SJSA1 (cell line): ENCODE measurements around the gene CENPT. TPM values are rescaled to one million over a fixed set of nuclear protein-coding genes. Genes with fewer than 3 reads are reported as not detected.
"Not testable (repeated sequence)": the region's sequence is repeated elsewhere in the genome, so short reads cannot be mapped to it uniquely, and the experiment has no call there.

Experiments used
- DNase-seq, 2 experiments: peaks; one replicate each; pipeline ENCODE4 v3.0.0-alpha.2; 2015 to 2020; ENCODE audit warnings: low spot score in 2 of 2, low read depth in 1 of 2
- H3K27ac ChIP-seq: fragments of 250-450 bp; sonication (Bioruptor Pico); 2 replicates; pipeline ENCODE4 v1.5.1; 2020; ENCODE audit warnings: mild to moderate bottlenecking, moderate library complexity
- H3K27me3 ChIP-seq: fragments of 250-450 bp; sonication (Bioruptor Pico); replicated peaks from 2 replicates; pipeline ENCODE4 v1.5.1; 2020; ENCODE audit warnings: mild to moderate bottlenecking, moderate library complexity
- H3K36me3 ChIP-seq: fragments of 250-450 bp; sonication (Bioruptor Pico); 2 replicates; pipeline ENCODE4 v1.5.1; 2020; ENCODE audit warnings: mild to moderate bottlenecking
- H3K4me1 ChIP-seq: fragments of 250-450 bp; sonication (Bioruptor Pico); replicated peaks from 2 replicates; pipeline ENCODE4 v1.6.1; 2021; ENCODE audit warnings: mild to moderate bottlenecking
- H3K4me3 ChIP-seq: fragments of 250-450 bp; sonication (Bioruptor Pico); 2 replicates; pipeline ENCODE4 v1.5.1; 2020; ENCODE audit warnings: mild to moderate bottlenecking
- H3K9me3 ChIP-seq: fragments of 250-450 bp; sonication (Bioruptor Pico); replicated peaks from 2 replicates; pipeline ENCODE4 v1.5.1; 2020; ENCODE audit warnings: mild to moderate bottlenecking
- total RNA-seq: library from RNA; depleted of rRNA; stranded (reverse); fragments of >200 nt; shearing (Covaris generic); gene quantifications from 2 replicates; pipeline ENCODE4 v1.2.3, GENCODE V29; 2014

The CENPT gene
- total RNA-seq, 1 experiment from 2014 or later: 31.9 TPM

DNA sequence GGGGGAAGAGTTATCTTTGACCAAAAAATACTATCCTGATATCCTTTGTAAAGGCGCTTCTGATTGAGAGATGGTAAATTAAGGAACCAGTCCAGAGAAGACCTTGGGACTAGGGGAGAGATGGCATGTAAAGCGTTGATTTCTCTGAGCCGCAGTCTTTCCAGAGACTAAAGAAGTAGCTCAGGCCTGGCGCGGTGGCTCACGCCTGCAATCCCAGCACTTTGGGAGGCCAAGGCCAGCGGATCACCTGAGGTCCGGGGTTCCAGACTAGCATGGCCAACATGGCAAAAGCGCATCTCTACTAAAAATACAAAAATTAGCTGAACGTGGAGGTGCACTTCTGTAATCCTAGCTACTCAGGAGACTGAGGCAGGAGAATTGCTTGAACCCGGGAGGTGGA lies 625 bp upstream of the CENPT start:
- peak overlapping the region; percentile 93 for H3K4me3 ChIP-seq
- 0 out of 2 replicates have a peak, but pooled peaks cover 4% of the 10 kb centered on the region for H3K9me3 ChIP-seq
- DNase-seq: no peak
- H3K4me1 ChIP-seq: peaks cover 30% of the 10 kb centered on the region
- peaks cover 44% of the 10 kb centered on the region for H3K36me3 ChIP-seq
- H3K27me3 ChIP-seq: no peaks in the 10 kb centered on the region
- H3K27ac ChIP-seq: peak overlapping the region; percentile 76

DNA sequence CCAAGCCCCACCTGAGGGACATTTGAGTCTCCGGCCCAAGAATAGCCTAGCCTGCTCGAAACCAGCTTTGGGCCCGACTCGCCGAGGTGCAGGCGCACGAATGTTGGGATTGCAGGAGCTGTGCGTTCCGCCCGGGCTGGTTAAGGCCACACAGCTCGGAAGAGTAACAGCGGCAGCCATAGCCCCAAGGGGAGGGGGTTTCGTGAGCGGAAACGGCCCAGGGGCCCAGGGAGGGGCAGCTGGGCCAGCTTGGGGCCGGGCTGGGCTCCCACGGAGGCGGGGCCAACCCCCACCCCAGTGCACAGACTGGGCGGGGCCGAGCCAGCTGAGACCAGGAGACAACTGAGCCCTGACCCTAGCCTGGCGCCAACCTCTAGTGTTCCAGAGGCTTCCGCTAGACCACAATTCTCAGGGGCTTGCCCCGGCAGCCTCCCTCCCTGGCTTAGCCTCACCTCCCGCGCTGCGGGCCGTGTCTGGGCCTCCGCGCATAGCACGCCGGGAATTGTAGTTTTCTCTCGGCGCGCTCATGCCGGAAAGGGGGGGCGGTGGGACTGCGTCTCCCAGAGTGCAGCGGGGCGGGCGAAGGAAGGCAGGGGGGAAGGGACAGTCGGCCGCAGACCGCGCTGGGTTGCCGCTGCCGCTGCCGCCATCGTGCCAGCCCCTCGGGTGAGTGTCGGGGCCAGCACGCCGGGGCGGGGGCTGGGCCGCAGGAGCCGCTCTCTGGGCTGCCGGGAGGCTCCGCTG lies 1.0 kb downstream of the CENPT start, which contains the start of gene NUTF2:
NUTF2 (plus strand) TSS at position 614 of the 744 bp plus-strand sequence. CDS start 18,198 bp downstream, outside the sequence.
- DNase-seq: peak; percentile 97 to 99
- Histone ChIP-seq H3K9me3 (0 out of 2 replicates have a peak, but pooled peaks cover 4% of the 10 kb centered on the region), H3K4me3 (peak within 1 kb of the TSS; percentile 93), H3K36me3 (peaks cover 45% of the 10 kb centered on the region), H3K4me1 (peaks cover 42% of the 10 kb centered on the region), H3K27ac (peak within 1 kb of the TSS; percentile 76), H3K27me3 (no peaks in the 10 kb centered on the region)

DNA sequence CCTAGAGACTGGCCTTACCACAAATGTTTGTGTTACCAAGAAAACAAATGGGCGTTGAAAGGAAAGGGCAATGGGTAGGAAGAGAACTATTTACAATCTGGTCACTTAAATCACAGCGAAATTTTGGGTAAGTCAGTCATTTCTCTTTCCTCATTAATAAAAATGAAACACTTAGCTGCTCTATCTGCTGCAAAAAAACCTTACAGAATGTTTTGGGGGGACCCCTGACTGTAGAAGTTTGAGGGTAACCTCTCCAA lies 1.5 kb downstream of the CENPT start:
- Histone ChIP-seq H3K9me3 (0 out of 2 replicates have a peak, but pooled peaks cover 4% of the 10 kb centered on the region), H3K36me3 (peaks cover 42% of the 10 kb centered on the region), H3K4me1 (peaks cover 43% of the 10 kb centered on the region), H3K27ac (peak overlapping the region; percentile 76), H3K27me3 (no peaks in the 10 kb centered on the region), H3K4me3 (peak overlapping the region; percentile 93)
- no peak for DNase-seq

DNA sequence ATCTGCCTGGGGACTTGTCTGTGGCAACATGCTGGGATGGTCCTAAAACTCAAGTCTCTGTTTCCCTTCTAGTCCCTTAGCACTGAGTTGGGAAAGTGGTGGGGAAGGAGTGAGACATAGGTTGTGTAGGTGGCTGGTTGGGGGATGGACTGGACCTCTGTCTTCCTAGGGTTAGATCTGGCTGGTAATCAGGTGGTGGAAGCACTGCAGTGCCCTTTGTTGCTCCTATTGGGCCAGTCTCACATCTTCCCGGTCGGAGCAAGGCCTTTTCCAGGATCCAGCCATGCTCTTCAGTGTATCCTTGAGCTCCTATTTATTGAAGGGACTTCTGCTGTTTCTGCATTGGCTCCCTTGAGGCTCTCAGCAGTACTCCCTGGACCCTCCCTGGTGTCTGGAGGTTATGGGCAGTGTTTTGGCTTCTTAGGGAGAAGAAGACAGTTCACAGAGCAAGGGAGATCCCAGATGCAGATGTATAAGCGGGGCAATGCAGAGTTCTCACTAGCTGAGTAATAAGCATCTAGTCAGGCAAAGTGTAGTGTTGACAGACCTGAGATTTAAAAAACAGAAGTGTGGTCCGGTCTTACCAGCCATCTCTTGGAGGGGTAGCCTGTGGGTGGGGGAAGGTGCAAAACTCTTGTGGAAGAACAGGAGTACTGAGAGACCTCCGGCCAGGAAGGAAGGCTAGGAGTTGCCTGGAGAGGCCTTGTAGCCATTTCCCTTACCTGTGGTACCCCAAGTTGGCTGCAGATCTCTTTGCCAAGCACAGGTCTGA lies 2.0 kb downstream of the CENPT start:
- H3K36me3 ChIP-seq: peaks cover 40% of the 10 kb centered on the region
- H3K27ac ChIP-seq: peak overlapping the region; percentile 76
- peak overlapping the region; percentile 93; the same call in 1 of the 2 replicates for H3K4me3 ChIP-seq
- 0 out of 2 replicates have a peak, but pooled peaks cover 4% of the 10 kb centered on the region for H3K9me3 ChIP-seq
- no peaks in the 10 kb centered on the region for H3K27me3 ChIP-seq
- no peak for DNase-seq
- H3K4me1 ChIP-seq: peaks cover 43% of the 10 kb centered on the region

DNA sequence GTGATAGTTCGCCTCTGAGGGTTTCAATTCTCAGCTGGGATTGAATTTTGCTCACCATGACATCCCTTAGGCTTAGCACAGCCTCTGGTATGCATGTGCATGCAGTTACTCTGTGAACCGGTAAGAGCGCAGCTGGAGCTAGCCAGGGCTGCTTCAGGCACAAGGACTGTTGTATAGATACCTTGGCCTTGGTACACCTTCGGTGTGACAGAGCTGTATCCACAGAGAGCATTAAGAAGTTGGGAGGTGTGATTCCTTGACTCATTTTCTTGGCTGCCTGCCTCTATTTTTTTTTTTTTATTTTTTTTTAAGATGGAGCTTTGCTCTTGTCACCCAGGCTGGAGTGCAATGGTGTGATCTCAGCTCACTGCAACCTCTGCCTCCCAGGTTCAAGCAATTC lies 3.0 kb downstream of the CENPT start:
- DNase-seq: no peak
- Histone ChIP-seq H3K36me3 (peaks cover 40% of the 10 kb centered on the region), H3K27ac (no peak overlapping the region), H3K9me3 (0 out of 2 replicates have a peak, but pooled peaks cover 4% of the 10 kb centered on the region), H3K4me1 (peaks cover 43% of the 10 kb centered on the region), H3K4me3 (no peak overlapping the region), H3K27me3 (no peaks in the 10 kb centered on the region)

DNA sequence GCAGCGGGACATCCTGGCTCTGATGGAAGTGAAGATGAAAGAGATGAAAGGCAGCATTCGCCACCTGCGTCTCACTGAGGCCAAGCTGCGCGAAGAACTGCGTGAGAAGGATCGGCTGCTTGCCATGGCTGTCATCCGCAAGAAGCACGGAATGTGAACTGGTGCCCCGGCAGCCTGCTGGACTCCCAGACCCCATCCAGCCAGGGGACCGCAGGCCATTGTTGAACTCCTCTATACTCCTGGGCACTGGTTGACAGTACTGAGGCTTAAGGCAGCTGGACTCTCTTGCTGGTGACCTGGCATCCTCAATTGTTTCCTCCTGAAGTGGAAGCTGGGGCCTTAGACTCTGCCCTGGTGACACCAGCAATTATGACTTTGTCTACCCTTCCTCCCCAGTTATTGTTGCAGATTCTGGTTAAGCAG lies 4.1 kb downstream of the CENPT start:
- DNase-seq: no peak
- peaks cover 32% of the 10 kb centered on the region for H3K36me3 ChIP-seq
- no peaks in the 10 kb centered on the region for H3K27me3 ChIP-seq
- H3K27ac ChIP-seq: no peak overlapping the region
- peak overlapping the region; percentile 70 for H3K4me3 ChIP-seq
- H3K4me1 ChIP-seq: peaks cover 43% of the 10 kb centered on the region
- 0 out of 2 replicates have a peak, but pooled peaks cover 4% of the 10 kb centered on the region for H3K9me3 ChIP-seq

DNA sequence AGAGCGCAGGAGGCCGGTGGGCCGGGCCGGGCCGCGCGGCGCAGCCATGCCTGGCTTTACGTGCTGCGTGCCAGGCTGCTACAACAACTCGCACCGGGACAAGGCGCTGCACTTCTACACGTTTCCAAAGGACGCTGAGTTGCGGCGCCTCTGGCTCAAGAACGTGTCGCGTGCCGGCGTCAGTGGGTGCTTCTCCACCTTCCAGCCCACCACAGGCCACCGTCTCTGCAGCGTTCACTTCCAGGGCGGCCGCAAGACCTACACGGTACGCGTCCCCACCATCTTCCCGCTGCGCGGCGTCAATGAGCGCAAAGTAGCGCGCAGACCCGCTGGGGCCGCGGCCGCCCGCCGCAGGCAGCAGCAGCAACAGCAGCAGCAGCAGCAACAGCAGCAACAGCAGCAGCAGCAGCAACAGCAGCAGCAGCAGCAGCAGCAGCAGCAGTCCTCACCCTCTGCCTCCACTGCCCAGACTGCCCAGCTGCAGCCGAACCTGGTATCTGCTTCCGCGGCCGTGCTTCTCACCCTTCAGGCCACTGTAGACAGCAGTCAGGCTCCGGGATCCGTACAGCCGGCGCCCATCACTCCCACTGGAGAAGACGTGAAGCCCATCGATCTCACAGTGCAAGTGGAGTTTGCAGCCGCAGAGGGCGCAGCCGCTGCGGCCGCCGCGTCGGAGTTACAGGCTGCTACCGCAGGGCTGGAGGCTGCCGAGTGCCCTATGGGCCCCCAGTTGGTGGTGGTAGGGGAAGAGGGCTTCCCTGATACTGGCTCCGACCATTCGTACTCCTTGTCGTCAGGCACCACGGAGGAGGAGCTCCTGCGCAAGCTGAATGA lies 4.8 kb downstream of the CENPT start:
- Histone ChIP-seq H3K9me3 (0 out of 2 replicates have a peak, but pooled peaks cover 4% of the 10 kb centered on the region), H3K27me3 (no peaks in the 10 kb centered on the region), H3K36me3 (peaks cover 27% of the 10 kb centered on the region), H3K4me1 (peaks cover 36% of the 10 kb centered on the region), H3K4me3 (peak overlapping the region; percentile 70), H3K27ac (peak overlapping the region; percentile 87)
- DNase-seq: peak; percentile 53 to 55

DNA sequence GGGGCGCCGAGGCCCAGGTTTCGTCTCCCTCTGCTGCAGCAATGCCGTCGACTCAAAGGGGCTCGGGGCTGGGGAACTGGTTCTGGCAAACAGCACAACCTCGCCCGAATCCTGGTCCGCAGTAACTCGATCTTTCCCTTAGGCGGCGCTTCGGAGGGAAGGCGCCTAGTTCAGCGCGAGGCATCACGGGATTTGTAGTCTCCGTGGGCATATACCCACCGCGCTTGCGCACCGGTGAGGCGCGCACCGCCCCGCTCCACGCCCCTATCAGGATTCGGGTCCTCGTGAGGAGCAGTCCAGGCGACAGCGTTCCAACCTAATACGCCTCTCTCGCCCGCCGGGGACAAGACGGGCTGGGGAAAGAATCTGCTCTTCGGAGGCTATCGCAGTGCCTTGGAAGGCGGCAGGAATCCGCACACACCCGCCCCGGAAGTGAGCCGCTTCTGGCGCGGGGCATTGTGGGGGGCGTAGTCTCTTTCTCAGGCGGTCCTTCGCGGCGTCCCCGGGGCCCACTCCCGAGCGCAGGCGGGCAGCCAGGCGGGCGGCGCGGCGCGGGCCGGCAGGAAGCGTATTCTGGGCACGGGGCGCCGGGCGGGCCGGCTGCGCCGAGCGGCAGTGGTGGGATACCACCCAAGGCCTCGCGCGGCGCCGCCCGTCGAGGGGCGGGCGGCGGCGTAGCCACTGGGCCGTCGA lies 5.5 kb downstream of the CENPT start, which contains the start of gene THAP11:
THAP11 (plus strand) TSS at position 505 of the 693 bp plus-strand sequence. CDS start 235 bp downstream, outside the sequence.
- peaks cover 21% of the 10 kb centered on the region for H3K36me3 ChIP-seq

DNA sequence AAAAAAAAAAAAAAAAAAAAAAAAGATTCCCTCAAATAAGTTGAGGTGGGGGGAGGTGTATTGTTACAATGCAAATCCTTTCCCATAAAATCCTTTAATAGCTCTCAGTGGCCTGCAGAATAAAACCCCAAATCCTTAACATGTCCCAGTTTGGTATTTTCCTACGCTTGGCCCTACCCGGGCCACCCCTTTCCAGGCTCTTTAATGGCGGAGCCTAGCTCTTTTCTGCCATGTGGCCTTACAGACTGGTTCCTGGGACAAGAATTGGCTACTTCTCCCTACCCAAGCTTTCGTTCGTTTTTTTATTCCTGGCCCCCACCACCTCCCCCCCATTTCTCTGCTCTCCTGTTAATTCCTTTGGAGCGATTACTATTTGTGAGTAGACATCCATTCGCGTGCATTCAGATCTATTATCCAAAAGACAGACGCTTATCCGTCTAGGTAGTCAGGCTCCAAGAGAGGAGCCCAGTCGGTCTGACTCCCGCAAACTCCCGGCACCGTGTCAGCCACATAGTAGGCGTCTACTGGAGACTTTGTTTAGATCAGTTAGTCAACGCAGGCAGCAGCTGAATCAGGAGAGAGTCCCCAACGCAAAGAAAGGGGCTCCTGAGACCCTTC lies 6.2 kb downstream of the CENPT start:
- Histone ChIP-seq H3K4me3 (peak overlapping the region; percentile 70), H3K4me1 (peaks cover 36% of the 10 kb centered on the region), H3K27ac (no peak overlapping the region), H3K27me3 (no peaks in the 10 kb centered on the region), H3K36me3 (peaks cover 20% of the 10 kb centered on the region), H3K9me3 (no peaks in the 10 kb centered on the region)
- DNase-seq: no peak

More for the DNA sequence above, 5.5 kb downstream of the CENPT start, which contains the start of gene THAP11:
- Histone ChIP-seq H3K9me3 (no peaks in the 10 kb centered on the region), H3K4me1 (peaks cover 36% of the 10 kb centered on the region), H3K27ac (peak within 1 kb of the TSS; percentile 87), H3K27me3 (no peaks in the 10 kb centered on the region), H3K4me3 (peak within 1 kb of the TSS; percentile 70)
- DNase-seq: peak; percentile 94 to 98

DNA sequence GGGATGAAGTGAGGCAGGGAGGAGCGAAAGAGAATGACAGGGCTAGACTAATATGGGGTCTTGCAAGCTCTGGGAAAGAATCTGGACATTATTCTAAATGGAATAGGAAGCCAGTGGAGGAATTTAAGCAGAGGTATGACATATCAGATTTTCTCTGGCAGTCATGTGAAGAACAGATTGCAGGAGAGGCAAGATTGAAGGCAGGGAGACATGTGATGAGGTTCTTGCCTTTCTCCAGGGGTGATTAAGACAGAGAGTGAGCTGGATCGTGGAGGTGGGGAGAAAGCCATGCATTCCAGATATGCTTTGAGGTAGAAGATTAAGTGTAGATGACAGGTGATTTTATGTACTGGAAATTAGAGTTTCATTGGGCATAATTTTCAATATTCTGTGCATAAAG lies 9.7 kb downstream of the CENPT start:
- Histone ChIP-seq H3K4me1 (peaks cover 12% of the 10 kb centered on the region), H3K36me3 (peaks cover 4% of the 10 kb centered on the region), H3K27me3 (no peaks in the 10 kb centered on the region), H3K4me3 (no peak overlapping the region), H3K27ac (no peak overlapping the region), H3K9me3 (no peaks in the 10 kb centered on the region)
- DNase-seq: no peak

DNA sequence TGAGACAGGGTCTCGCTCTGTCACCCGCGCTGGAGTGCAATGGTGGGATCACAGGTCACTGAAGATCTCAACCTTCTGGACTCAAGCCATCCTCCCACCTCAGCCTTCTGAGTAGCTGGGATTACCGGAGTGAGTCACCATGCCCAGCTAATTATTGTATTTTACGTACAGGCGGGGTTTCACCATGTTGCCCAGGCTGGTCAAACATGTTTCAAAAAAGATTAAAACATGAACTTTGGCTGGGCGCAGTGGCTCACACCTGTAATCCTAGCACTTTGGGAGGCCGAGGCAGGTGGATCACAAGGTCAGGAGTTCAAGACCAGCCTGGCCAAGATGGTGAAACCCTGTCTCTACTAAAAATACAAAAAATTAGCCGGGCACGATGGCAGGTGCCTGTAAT lies 10.3 kb downstream of the CENPT start:
- not testable (repeated sequence) for H3K27ac ChIP-seq, H3K9me3 ChIP-seq, DNase-seq, H3K4me1 ChIP-seq, H3K36me3 ChIP-seq, H3K4me3 ChIP-seq, H3K27me3 ChIP-seq

DNA sequence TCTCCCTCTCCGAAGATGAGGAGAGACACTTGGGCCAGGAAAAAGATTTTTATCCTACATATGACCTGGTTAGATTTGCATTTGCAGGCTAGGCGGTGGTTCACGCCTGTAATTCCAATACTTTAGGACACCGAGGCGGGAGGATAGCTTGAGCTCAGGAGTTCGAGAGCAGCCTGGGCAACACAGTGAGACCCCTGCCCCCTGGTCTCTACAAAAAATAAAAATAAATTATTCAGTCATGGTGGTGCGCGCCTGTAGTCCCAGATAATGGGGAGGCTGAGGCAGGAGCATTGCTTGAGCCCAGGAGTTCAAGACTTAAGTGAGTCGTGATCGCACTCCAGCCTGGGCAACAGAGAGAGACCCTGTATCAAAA lies 13.3 kb downstream of the CENPT start:
- peaks cover 5% of the 10 kb centered on the region; the same call in 1 of the 2 replicates for H3K4me1 ChIP-seq
- H3K9me3 ChIP-seq: no peaks in the 10 kb centered on the region
- H3K4me3 ChIP-seq: peak overlapping the region; percentile 65
- H3K36me3 ChIP-seq: peaks cover 32% of the 10 kb centered on the region
- H3K27ac ChIP-seq: no peak overlapping the region
- no peak for DNase-seq
- H3K27me3 ChIP-seq: no peaks in the 10 kb centered on the region
